8988T (cell line): ENCODE measurements around the gene FBLIM1.

Source experiments
- DNase-seq: peaks from one replicate; pipeline ENCODE4 v3.0.0; 2011

FBLIM1 gene

GRCh38 chr1:15731735-15732685 lies 26.6 kb upstream of the FBLIM1 start:
- no peak for DNase-seq

DNA sequence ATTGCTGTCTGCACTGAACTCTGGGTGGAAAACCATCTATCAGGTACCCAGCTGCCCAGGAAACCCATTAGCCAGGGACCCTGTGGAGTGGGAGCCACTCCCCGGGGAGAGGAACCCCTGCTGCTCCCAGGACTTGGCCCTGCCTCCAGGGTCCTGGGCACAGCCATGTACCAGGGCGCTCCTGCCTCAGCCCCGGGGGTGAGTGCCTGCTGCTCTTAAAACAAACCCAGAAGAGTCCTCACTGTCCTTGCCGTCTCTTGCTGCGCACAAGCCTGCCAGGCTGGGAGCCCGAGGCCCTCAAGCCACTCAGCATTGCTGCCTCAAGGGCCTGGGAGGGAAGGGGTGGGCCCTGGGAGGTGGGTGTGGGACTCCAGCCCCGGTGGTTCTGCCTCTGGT lies 25.9 kb upstream of the FBLIM1 start:
- no peak for DNase-seq

DNA sequence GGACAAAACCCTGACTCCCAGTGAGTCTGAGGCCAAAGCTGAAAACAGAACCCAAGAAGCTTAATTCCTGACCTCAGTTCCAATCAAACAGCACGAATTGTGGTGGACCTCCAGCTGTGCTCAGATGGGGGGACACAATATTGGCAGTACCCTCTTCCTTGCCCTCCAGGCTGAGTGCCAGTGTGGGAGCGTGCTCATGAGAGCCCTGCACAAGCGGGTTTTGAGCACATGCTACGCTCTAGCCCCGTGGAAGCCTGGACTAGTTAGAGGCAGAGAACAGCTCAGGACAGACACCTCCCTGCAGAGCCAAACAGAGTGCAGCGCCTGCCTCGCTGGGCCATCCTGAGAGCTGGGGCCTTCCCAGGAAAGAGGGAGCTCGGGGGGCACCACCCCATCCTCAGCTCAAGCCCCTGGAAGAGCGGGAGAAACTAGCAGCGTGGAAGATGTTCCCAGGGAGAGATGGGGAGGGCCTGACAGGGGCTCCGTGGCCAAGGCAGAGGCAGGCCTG lies 25.3 kb upstream of the FBLIM1 start:
- DNase-seq, result no peak

DNA sequence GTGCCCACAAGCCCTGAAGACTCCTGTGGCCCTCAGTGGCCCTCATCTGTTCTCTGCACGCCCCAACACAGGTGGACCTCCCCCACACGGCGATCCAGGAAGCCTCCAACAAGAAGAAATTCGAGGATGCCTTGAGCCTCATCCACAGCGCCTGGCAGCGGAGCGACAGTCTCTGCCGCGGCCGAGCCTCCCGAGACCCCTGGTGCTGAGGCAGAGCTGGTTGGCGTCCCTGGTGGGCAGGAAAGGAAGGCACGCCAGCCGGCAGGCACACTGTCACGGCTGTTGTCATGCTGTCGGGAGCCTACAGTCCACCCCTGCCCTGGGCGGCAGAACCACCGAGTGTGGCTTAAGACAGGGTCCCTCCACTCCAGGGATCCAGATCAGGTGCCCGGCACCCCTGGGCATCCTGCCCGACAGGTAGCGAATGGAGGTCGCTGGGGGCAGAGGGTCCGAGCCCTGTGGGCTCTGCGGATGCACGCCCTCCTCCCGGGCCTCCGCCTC lies 24.8 kb upstream of the FBLIM1 start:
- no peak for DNase-seq

- DNase-seq, result no peak
Observed at GRCh38 chr1:15734296-15734695, 24.3 kb upstream of the FBLIM1 start.

DNA sequence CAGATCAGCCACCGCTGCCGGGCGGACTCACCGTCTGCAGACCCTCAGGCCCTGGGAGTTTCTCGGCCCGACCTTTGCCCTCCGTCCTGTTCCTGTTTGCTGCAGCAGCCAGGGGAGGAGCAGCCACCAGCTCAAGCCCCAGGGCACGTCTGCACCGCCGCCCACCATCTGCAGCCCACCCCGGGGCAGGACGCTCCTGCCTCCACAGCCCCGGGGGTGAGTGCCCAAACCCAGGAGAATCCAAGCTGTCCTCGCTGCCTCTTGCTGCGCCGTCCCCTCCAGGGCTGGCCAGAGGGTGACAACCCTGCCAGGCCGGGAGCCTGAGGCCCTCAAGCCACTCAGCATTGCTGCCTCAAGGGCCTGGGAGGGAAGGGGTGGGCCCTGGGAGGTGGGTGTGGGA lies 23.7 kb upstream of the FBLIM1 start:
- no peak for DNase-seq

- no peak for DNase-seq
Observed at GRCh38 chr1:15735304-15736037, 23.1 kb upstream of the FBLIM1 start.

DNA sequence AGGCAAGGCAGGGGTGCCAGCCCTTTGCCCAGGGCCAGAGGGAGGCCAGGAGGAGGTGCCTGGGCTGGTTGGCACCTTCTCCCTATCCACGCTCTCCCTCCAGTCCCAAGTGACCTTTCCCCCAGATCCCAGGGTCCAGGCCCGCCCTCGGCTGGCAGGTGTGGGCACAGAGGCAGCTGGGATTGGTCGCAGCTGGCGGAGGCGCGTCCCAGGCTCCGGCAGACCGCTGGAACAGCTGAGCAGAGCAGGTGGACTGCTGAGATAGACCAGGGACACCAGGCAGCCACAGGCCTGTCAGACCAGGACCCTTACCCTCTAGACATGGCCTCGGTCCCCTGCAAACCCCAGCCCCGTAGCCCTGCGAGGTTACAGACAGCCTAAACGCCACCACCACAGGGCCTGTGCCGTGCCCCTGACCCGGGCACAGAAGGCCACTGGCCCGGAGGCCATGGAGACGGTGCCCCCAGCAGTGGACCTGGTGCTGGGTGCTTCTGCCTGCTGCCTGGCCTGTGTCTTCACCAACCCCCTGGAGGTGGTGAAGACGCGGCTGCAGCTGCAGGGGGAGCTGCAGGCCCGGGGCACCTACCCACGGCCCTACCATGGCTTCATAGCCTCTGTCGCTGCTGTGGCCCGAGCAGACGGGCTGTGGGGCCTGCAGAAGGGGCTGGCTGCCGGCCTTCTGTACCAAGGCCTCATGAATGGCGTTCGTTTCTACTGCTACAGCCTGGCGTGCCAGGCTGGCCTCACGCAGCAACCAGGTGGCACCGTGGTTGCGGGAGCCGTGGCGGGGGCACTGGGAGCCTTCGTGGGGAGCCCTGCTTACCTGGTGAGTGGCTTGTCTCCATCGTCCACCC lies 22.3 kb upstream of the FBLIM1 start, which contains the start of gene SLC25A34:
Gene SLC25A34, plus strand, starts transcription at position 221 of the 854 bp plus-strand sequence. Its CDS starts 228 bp downstream, at position 449.
- no peak for DNase-seq

- no peak for DNase-seq
Observed at GRCh38 chr1:15736892-15737261, 21.7 kb upstream of the FBLIM1 start.

DNA sequence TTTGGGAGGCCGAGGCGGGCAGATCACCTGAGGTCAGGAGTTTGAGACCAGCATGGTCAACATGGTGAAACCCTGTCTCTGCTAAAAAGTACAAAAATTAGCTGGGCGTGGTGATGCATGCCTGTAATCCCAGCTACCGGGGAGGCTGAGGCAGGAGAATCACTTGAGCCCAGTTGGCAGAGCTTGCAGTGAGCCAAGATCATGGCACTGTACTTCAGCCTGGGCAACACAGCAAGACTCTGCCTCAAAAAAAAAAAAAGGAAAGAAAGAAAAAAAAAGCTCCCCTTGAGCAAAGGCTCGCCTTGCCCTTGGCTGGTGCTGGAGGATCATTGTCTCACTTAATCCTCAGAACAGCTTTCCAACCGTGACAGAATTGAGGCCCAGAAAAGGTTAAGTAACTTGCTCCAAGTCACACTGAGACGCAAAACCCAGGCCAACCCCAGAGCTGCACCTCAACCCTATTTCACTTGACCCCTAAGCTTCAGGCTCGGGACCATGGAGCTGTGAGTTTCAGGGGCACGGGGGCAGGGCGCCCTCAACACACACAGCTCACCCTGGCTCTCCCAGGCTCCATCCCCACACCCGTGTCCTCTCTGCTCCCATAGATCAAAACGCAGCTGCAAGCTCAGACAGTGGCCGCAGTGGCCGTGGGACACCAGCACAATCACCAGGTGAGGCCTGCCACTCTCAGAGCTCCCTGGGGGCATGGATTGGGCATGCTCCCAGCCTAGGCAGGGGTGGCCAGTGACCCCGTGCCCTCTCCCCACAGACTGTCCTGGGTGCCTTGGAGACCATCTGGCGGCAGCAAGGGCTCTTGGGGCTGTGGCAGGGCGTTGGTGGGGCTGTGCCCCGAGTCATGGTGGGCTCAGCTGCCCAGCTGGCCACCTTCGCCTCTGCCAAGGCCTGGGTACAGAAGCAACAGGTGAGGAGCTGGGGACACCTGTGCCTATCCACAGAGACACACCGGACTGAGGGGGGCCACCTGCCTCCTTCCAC lies 21.0 kb upstream of the FBLIM1 start:
- DNase-seq, result no peak

DNA sequence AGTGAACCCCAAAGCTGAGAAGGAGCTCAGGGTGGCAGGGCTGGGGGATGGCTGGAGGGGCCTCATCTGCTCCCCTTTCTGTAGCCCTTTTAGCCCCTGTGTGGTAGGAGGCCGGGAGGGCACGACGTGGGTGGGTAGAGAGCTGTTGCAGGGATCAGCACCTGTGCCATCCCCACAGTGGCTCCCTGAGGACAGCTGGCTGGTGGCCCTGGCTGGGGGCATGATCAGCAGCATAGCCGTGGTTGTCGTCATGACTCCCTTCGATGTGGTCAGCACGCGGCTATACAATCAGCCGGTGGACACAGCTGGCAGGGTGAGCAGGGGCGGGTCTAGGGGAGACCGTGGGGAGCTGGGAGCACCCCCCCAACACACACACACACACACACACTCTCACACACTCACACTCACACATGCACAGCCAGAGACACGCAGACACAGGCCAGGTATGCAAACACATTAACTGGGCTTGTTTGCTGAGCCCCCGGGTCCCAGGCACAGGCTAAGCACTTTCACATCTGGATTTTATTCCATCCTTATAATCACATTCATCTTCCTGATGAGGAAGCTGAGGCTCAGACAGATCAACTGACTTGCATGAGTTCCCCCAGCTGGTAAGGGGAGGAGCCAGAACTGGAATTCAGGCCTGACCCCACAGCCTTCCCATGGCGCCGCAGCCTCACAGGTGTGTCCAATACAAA lies 20.0 kb upstream of the FBLIM1 start:
- no peak for DNase-seq

DNA sequence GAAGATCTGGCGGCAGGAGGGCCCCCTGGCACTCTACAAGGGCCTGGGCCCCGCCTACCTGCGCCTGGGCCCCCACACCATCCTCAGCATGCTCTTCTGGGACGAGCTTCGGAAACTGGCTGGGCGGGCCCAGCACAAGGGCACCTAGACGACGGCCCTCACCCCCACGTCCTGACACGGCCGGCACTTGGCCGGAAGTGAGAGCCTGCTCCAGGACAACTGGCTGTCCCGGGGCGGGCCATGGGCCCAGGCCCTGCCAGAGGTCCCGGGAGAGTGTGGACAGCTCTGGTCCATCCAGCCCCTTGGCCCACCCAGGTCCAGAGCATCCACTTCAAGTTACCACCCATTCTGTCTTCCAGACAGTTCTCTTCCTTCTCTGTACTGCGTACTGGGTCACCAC lies 19.3 kb upstream of the FBLIM1 start:
- no peak for DNase-seq

- no peak for DNase-seq
Observed at GRCh38 chr1:15739745-15740144, 18.9 kb upstream of the FBLIM1 start.

DNA sequence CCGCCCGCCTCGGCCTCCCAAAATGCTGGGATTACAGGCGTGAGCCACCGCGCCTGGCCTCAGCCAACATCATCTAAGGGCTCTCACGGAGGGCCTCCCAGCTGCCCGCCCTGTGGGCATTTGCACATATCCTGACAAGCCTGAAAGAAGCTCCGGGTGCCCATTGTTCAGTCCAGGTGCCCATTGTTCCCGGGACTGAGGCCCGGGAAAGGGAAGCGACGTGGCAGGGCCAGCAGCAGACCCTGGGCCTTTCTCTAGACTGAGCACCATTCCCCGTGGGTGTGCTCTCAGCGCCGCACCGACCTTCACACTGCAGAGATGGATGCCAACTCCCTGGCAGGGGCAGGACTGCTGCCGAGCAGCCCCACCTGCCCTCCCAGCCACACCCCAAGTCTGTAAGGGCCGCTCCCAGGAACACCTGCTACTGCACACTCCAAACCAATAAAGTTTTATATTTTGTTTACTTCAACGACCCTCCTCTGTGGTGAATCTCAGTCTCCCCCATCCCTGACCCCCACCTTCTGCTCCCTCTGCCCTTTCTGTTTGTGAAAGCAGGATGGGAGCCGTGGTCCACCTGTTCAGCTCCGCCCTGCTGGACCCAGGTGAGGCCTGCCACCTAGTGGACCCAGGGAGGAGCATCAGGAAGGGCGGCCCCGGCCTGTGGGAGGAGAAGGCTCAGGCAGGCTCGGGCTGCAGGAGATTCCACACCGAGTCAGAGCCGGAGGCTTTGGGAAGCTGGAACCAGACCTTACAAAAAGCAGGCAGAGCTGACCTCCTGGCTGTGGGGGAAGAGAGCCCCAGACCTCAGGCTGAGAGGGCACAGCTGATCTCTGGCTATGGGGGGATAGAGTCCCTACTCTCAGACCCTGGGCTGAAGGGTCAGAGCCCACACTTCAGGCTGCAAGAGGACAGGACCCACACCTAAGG lies 17.4 kb upstream of the FBLIM1 start:
- peak; percentile 86 for DNase-seq

- no peak for DNase-seq
Observed at GRCh38 chr1:15742339-15742801, 16.2 kb upstream of the FBLIM1 start, which contains the start of gene TMEM82. TSS of gene TMEM82 (plus strand) at chr1:15742499. CDS start at chr1:15742560, 61 bp downstream.

- no peak for DNase-seq
Observed at GRCh38 chr1:15744122-15744679, 14.4 kb upstream of the FBLIM1 start.

GRCh38 chr1:15747378-15747777 lies 11.2 kb upstream of the FBLIM1 start:
- no peak for DNase-seq

DNA sequence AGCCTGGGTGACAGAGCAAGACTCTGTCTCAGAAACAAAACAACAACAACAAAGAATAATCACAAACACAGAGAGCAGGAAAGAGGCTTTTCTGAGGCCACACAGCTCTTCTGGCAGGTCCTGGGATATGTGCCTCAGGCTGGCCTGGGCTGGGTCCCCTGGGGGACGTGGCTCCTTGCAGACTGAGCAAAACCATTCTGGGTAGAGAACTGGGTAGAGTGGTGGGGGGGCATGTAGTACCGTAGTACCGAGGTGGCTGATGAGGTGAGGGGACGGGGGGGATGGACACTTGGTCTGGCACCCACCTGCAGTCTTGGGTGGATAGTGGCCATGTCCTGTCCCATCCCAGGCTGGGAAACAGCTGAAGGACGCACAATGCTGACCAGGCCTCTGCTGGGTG lies 10.3 kb upstream of the FBLIM1 start:
- DNase-seq, result no peak
